ENCODE measurements around the gene LRAT.

Gene LRAT

GRCh38 chr4:154760895-154761294, 17.1 kb downstream of the LRAT start:
- TF ChIP-seq EGR1 (IDR thresholded peaks at IDR 0.05) (no peak), EP300 (IDR thresholded peaks at IDR 0.05; ENCODE audit: borderline replicate concordance) (no peak), TCF12 (IDR thresholded peaks at IDR 0.05; ENCODE audit: low read depth) (no peak), YY1 (IDR thresholded peaks at IDR 0.05; ENCODE audit: low read depth) (no peak), MAX (IDR thresholded peaks at IDR 0.05) (no peak), USF1 (IDR thresholded peaks at IDR 0.05) (no peak), NFIC (IDR thresholded peaks at IDR 0.05) (no peak), FOXM1 (IDR thresholded peaks at IDR 0.05; ENCODE audit: borderline replicate concordance, low read depth) (no peak), CREB1 (IDR thresholded peaks at IDR 0.05; ENCODE audit: low read depth) (no peak)

GRCh38 chr4:154778264-154778663, 34.5 kb downstream of the LRAT start:
- TF ChIP-seq TEAD4 (IDR thresholded peaks at IDR 0.05), result no peak
- no peak for TF ChIP-seq EP300 (IDR thresholded peaks at IDR 0.05; ENCODE audit: borderline replicate concordance)
- no peak for TF ChIP-seq TAF1 (IDR thresholded peaks at IDR 0.05; ENCODE audit: low read depth)
- TF ChIP-seq EGR1 (IDR thresholded peaks at IDR 0.05), result no peak
- no peak for TF ChIP-seq YY1 (IDR thresholded peaks at IDR 0.05; ENCODE audit: low read depth)
- TF ChIP-seq NFIC (IDR thresholded peaks at IDR 0.05), result no peak
- no peak for TF ChIP-seq RAD21 (IDR thresholded peaks at IDR 0.05; ENCODE audit: low read depth)
- TF ChIP-seq CEBPB (IDR thresholded peaks at IDR 0.05), result no peak

- no peak for TF ChIP-seq TCF12 (IDR thresholded peaks at IDR 0.05; ENCODE audit: low read depth)
- TF ChIP-seq RAD21 (IDR thresholded peaks at IDR 0.05; ENCODE audit: low read depth), result peak; percentile 62
Measured at GRCh38 chr4:154779362-154779947, 35.7 kb downstream of the LRAT start.

GRCh38 chr4:154781126-154781982, 37.6 kb downstream of the LRAT start, which contains the start of gene RBM46:
RBM46 (plus strand) TSS chr4:154781272; CDS start chr4:154796753, 15,481 bp downstream.
- TF ChIP-seq TAF1 (IDR thresholded peaks at IDR 0.05; ENCODE audit: low read depth) (no peak), EGR1 (IDR thresholded peaks at IDR 0.05) (no peak), REST (IDR thresholded peaks at IDR 0.05; ENCODE audit: low read depth) (no peak)

- TF ChIP-seq EGR1 (IDR thresholded peaks at IDR 0.05) (no peak), TEAD4 (IDR thresholded peaks at IDR 0.05) (no peak), REST (IDR thresholded peaks at IDR 0.05; ENCODE audit: low read depth) (no peak), USF1 (IDR thresholded peaks at IDR 0.05) (no peak), YY1 (IDR thresholded peaks at IDR 0.05; ENCODE audit: low read depth) (no peak), FOXM1 (IDR thresholded peaks at IDR 0.05; ENCODE audit: borderline replicate concordance, low read depth) (no peak), RAD21 (IDR thresholded peaks at IDR 0.05; ENCODE audit: low read depth) (no peak), TAF1 (IDR thresholded peaks at IDR 0.05; ENCODE audit: low read depth) (no peak), ZBTB7A (IDR thresholded peaks at IDR 0.05; ENCODE audit: low read depth) (no peak), EP300 (IDR thresholded peaks at IDR 0.05; ENCODE audit: borderline replicate concordance) (no peak), CREB1 (IDR thresholded peaks at IDR 0.05; ENCODE audit: low read depth) (no peak), TCF12 (IDR thresholded peaks at IDR 0.05; ENCODE audit: low read depth) (no peak), NFIC (IDR thresholded peaks at IDR 0.05) (no peak), CEBPB (IDR thresholded peaks at IDR 0.05) (no peak)
Measured at GRCh38 chr4:154781983-154782293, 38.1 kb downstream of the LRAT start.
